ENCODE measurements around the gene CFAP53. TPM values are rescaled to one million over a fixed set of nuclear protein-coding genes. Genes with fewer than 3 reads are reported as not detected.

Gene CFAP53
- total RNA-seq, 1 donor from 2014 or later, result 0.65 TPM

DNA sequence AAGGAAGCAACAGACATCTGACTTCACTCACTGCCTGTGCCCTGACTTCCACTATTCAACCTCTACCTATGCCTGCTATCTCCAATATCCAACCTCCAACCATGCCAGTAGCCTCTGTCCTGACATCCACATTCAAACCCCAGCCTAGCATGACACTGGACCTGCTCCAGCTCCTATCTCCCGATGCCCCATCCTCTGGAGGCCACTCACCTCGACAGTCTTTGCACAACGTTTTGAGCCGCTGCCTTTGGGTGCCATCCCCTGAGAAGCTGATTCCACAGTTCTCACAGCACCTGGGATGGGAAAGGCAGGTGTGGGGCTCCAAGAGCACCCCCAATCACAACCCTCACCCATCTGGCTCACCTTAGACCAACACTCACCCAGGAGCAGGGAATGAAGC is 10.2 kb upstream of the CFAP53 start:
- Mint-ChIP-seq H3K27me3 (ENCODE audit: low read depth) (no peaks in the 10 kb centered on the region), H3K9me3 (no peaks in the 10 kb centered on the region), H3K4me1 (peaks cover 18% of the 10 kb centered on the region), H3K27ac (no peak overlapping the region), H3K36me3 (peaks cover 46% of the 10 kb centered on the region), H3K4me3 (no peak overlapping the region)
- TF ChIP-seq, protein P1, sequence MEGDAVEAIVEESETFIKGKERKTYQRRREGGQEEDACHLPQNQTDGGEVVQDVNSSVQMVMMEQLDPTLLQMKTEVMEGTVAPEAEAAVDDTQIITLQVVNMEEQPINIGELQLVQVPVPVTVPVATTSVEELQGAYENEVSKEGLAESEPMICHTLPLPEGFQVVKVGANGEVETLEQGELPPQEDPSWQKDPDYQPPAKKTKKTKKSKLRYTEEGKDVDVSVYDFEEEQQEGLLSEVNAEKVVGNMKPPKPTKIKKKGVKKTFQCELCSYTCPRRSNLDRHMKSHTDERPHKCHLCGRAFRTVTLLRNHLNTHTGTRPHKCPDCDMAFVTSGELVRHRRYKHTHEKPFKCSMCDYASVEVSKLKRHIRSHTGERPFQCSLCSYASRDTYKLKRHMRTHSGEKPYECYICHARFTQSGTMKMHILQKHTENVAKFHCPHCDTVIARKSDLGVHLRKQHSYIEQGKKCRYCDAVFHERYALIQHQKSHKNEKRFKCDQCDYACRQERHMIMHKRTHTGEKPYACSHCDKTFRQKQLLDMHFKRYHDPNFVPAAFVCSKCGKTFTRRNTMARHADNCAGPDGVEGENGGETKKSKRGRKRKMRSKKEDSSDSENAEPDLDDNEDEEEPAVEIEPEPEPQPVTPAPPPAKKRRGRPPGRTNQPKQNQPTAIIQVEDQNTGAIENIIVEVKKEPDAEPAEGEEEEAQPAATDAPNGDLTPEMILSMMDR (IDR thresholded peaks at IDR 0.05; ENCODE audit: unreplicated experiment), result no peak
- no peak for DNase-seq (ENCODE audit: low spot score in 2 of 2, unreplicated experiment in 2 of 2)

DNA sequence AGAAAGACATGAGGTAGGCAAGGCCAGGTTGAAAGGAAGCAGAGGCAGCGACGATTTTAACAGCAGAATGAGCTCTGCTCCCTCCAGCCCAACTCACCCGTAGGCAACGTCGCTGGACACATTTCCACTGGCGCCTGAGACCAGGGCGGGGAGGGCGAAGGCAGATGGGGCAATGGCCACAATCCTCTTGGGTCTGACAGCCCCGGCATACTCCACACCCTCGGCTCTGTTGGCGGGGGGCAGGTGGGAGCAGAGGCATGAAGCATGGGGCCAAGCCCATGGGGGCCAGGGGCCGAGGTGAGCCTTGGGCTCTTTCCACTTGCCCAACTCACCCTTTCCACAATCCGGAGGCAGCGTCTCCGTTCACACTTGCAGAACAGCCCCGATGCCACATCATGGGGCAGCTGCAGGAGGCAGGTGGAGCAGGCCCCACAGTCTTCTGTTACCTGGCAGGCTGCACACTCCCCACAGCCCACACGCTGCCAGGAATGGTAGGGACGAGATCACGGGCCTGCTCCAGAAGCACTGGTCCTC is 9.3 kb upstream of the CFAP53 start:
- TF ChIP-seq, protein P1 (IDR thresholded peaks at IDR 0.05; ENCODE audit: unreplicated experiment), result no peak
- Mint-ChIP-seq H3K4me1 (peaks cover 10% of the 10 kb centered on the region), H3K36me3 (peaks cover 51% of the 10 kb centered on the region), H3K9me3 (no peaks in the 10 kb centered on the region), H3K4me3 (no peak overlapping the region), H3K27ac (no peak overlapping the region), H3K27me3 (ENCODE audit: low read depth) (no peaks in the 10 kb centered on the region)
- DNase-seq (ENCODE audit: low spot score in 2 of 2, unreplicated experiment in 2 of 2), result no peak

DNA sequence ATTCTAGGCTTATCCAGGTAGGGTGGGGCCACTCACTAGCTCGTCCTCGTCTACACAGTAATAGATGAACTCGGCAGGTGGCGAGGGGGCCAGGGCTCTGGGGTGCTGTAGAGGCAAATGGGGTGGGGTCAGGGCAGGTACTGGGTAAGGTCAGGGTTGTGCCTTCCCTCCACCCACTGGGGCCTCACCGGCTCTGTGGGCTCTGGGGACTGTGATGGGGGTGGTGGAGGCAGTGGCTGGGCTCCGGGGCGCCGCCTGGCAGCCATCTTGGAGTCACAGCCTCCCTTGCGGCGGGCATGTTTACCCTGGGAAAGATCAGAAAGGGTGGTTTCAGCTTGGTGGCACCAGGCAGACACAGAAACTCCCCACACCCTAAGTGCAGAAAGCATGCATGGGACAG is 8.6 kb upstream of the CFAP53 start:
- no peak overlapping the region for H3K4me3 Mint-ChIP-seq
- H3K4me1 Mint-ChIP-seq, result peaks cover 4% of the 10 kb centered on the region
- no peak overlapping the region for H3K27ac Mint-ChIP-seq
- no peak for DNase-seq (ENCODE audit: low spot score in 2 of 2, unreplicated experiment in 2 of 2)
- peaks cover 56% of the 10 kb centered on the region for H3K36me3 Mint-ChIP-seq
- TF ChIP-seq, protein P1 (IDR thresholded peaks at IDR 0.05; ENCODE audit: unreplicated experiment), result no peak
- H3K9me3 Mint-ChIP-seq, result no peaks in the 10 kb centered on the region
- H3K27me3 Mint-ChIP-seq (ENCODE audit: low read depth), result no peaks in the 10 kb centered on the region

DNA sequence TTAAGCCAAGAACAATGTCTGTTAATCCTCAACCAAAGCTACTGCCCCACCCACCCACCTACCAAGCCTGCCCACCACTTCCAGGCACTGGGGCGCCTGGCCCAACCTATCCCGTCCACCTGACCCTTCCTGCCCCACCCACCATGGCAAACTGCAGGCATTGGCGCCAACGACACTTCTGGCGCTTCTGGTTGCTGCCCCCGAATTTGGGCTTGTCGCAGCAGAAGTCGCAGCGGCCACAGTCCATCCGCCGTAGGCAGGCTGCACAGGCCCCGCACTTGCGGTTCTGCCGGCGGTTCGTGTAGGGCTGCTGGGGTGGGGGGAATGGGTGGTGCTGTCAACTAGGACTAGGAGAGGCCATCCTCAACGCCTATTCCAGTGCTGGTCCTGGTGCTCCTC is 7.7 kb upstream of the CFAP53 start:
- H3K36me3 Mint-ChIP-seq, result peaks cover 60% of the 10 kb centered on the region
- H3K4me3 Mint-ChIP-seq, result no peak overlapping the region
- no peaks in the 10 kb centered on the region for H3K27me3 Mint-ChIP-seq (ENCODE audit: low read depth)
- no peak for DNase-seq (ENCODE audit: low spot score in 2 of 2, unreplicated experiment in 2 of 2)
- TF ChIP-seq, protein P1 (IDR thresholded peaks at IDR 0.05; ENCODE audit: unreplicated experiment), result no peak
- no peak overlapping the region for H3K27ac Mint-ChIP-seq
- H3K4me1 Mint-ChIP-seq, result peaks cover under 1% of the 10 kb centered on the region
- no peaks in the 10 kb centered on the region for H3K9me3 Mint-ChIP-seq

DNA sequence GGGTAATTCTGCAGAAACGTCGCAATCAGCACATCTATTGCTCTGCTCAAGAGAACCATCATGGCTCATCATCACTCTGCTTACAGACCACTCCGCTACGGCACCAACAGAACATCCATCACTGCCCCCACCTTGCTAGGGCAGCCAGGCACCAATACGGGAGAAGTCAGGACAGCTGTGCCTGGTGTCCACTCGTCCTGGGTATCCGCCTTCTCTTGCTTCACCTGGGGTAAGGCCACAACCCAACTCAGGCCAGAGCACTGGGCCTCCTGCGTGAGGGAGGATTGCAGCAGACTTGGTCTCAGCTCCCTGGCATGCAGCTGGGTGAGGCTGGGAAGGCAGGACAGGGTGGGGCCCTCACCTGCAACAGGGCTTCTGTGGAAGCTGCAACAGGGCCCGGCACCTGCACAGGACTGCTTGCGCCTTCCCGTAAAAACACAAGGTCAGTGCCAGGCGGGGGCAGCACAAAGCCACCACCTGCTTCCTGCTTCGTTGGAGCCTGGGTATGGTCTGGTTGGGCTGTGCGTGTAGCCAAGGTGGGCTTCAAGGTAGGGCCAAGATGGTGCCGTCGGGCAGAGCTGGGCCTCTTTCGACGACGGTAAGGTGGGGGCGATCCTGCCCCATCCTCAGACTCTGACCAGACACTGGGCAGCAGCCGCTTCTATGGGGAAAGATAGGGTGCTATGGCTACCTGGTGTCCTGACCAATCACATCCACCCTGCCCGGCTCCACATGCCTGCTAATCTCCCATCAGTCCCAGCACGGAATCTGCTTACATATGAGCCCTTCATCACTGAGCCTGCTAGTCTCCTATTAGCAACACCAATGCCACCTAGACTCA is 7.1 kb upstream of the CFAP53 start:
- no peak overlapping the region for H3K27ac Mint-ChIP-seq
- TF ChIP-seq, protein P1 (IDR thresholded peaks at IDR 0.05; ENCODE audit: unreplicated experiment), result no peak
- no peak for DNase-seq (ENCODE audit: low spot score in 2 of 2, unreplicated experiment in 2 of 2)
- no peaks in the 10 kb centered on the region for H3K9me3 Mint-ChIP-seq
- H3K27me3 Mint-ChIP-seq (ENCODE audit: low read depth), result no peaks in the 10 kb centered on the region
- peaks cover 58% of the 10 kb centered on the region for H3K36me3 Mint-ChIP-seq
- no peaks in the 10 kb centered on the region for H3K4me1 Mint-ChIP-seq
- H3K4me3 Mint-ChIP-seq, result no peak overlapping the region

All from mesothelial cell of epicardium (in vitro differentiated cells).